HEK293 (cell line): ENCODE results near the gene FOXC2.

Experiments
- CTCF ChIA-PET: fragments of 350-600 bp; formaldehyde crosslinking; extraction: SDS; loops from one replicate; lab custom pipeline; 2021; ENCODE audit warnings: antibody characterized with exemption; lab: Yijun Ruan, JAX
- POLR2A ChIA-PET: fragments of 300-600 bp; formaldehyde crosslinking; extraction: SDS; loops from one replicate; lab custom pipeline; 2020; ENCODE audit warnings: antibody characterized with exemption, inconsistent platforms; lab: Yijun Ruan, JAX
- H3K27ac ChIP-seq: fragments of 200-500 bp; sonication (Bioruptor generic); 2 replicates; pipeline ENCODE4 v1.5.1; 2014; ENCODE audit warnings: low read depth, low read length, control low read depth, inconsistent platforms; ENCODE audit errors: extremely low read depth
- H3K36me3 ChIP-seq, 2 experiments: fragments of 200-500 bp in 1 of 2; sonication (Bioruptor generic) in 1 of 2; 1 replicate in 1 of 2; 2 replicates in 1 of 2; pipeline ENCODE4 v1.5.1; 2014 to 2017; ENCODE audit warnings: inconsistent platforms in 2 of 2, low read length in 2 of 2; ENCODE audit not compliant: control insufficient read depth in 2 of 2, insufficient read depth in 1 of 2
- H3K4me1 ChIP-seq: fragments of 200-500 bp; sonication (Bioruptor generic); 2 replicates; pipeline ENCODE4 v1.5.1; 2014; ENCODE audit warnings: mild to moderate bottlenecking, low read length, inconsistent platforms; ENCODE audit not compliant: control insufficient read depth, insufficient read depth
- H3K4me3 ChIP-seq: 2 replicates; pipeline ENCODE4 v1.5.1; 2011; ENCODE audit warnings: low read depth, mild to moderate bottlenecking, control low read depth, low read length, moderate library complexity
- H3K9me3 ChIP-seq: fragments of 200-500 bp; sonication (Bioruptor generic); 2 replicates; pipeline ENCODE4 v1.5.1; 2014; ENCODE audit warnings: low read depth, low read length, inconsistent platforms; ENCODE audit not compliant: control insufficient read depth, insufficient read depth
- EGR2 ChIP-seq: fragments of 450-650 bp; formaldehyde crosslinking; IDR thresholded peaks from 2 replicates; pipeline ENCODE4 v1.5.1; 2016; ENCODE audit warnings: low read depth, missing biosample characterization, missing genetic modification characterization
- FEZF1 ChIP-seq: fragments of 450-650 bp; formaldehyde crosslinking; IDR thresholded peaks from 2 replicates; pipeline ENCODE4 v1.5.1; 2016; ENCODE audit warnings: missing biosample characterization, missing genetic modification characterization
- GFI1B ChIP-seq: fragments of 450-650 bp; formaldehyde crosslinking; IDR thresholded peaks from 2 replicates; pipeline ENCODE4 v1.5.1; 2016; ENCODE audit warnings: missing biosample characterization, missing genetic modification characterization
- GLIS1 ChIP-seq: fragments of 450-650 bp; formaldehyde crosslinking; IDR thresholded peaks from 2 replicates; pipeline ENCODE4 v1.5.1; 2016; ENCODE audit warnings: missing biosample characterization, missing genetic modification characterization
- HOXC10 ChIP-seq: sonication (generic); formaldehyde crosslinking; IDR thresholded peaks from 2 replicates; pipeline ENCODE4 v1.8.1; 2023; ENCODE audit warnings: mild to moderate bottlenecking, missing genetic modification reagents
- MEIS1 ChIP-seq: sonication (generic); formaldehyde crosslinking; IDR thresholded peaks from 2 replicates; pipeline ENCODE4 v1.8.1; 2022; ENCODE audit warnings: missing genetic modification reagents, mild to moderate bottlenecking, borderline replicate concordance
- PRDM1 ChIP-seq: fragments of 450-650 bp; formaldehyde crosslinking; IDR thresholded peaks from 2 replicates; pipeline ENCODE4; 2016; ENCODE audit warnings: missing biosample characterization, missing genetic modification characterization
- ZBTB11 ChIP-seq: fragments of 450-650 bp; formaldehyde crosslinking; conservative IDR thresholded peaks from 2 replicates; pipeline ENCODE4 v1.5.1; 2016; ENCODE audit warnings: low read depth, missing biosample characterization, missing genetic modification characterization
- ZFP69B ChIP-seq: fragments of 450-650 bp; formaldehyde crosslinking; IDR thresholded peaks from 2 replicates; pipeline ENCODE4 v1.5.1; 2016; ENCODE audit warnings: missing biosample characterization, missing genetic modification characterization
- ZIC2 ChIP-seq: fragments of 450-650 bp; formaldehyde crosslinking; IDR thresholded peaks from 2 replicates; pipeline ENCODE4 v1.5.1; 2016; ENCODE audit warnings: missing biosample characterization, missing genetic modification characterization
- ZNF114 ChIP-seq: fragments of 450-650 bp; formaldehyde crosslinking; IDR thresholded peaks from 2 replicates; pipeline ENCODE4 v1.5.0; 2017; ENCODE audit warnings: missing biosample characterization, missing genetic modification characterization
- ZNF121 ChIP-seq: fragments of 450-650 bp; formaldehyde crosslinking; IDR thresholded peaks from 2 replicates; pipeline ENCODE4 v1.5.1; 2016; ENCODE audit warnings: missing biosample characterization, missing genetic modification characterization
- ZNF132 ChIP-seq: fragments of 450-650 bp; formaldehyde crosslinking; IDR thresholded peaks from 2 replicates; pipeline ENCODE4 v1.5.1; 2017; ENCODE audit warnings: missing biosample characterization, missing genetic modification characterization, borderline replicate concordance
- ZNF223 ChIP-seq: fragments of 450-650 bp; formaldehyde crosslinking; IDR thresholded peaks from 2 replicates; pipeline ENCODE4 v1.5.1; 2016; ENCODE audit warnings: missing biosample characterization, missing genetic modification characterization
- ZNF449 ChIP-seq: fragments of 450-650 bp; formaldehyde crosslinking; IDR thresholded peaks from 2 replicates; pipeline ENCODE4 v1.5.1; 2017; ENCODE audit warnings: missing biosample characterization, mild to moderate bottlenecking, missing genetic modification characterization, moderate library complexity
- ZNF501 ChIP-seq: fragments of 450-650 bp; formaldehyde crosslinking; IDR thresholded peaks from 2 replicates; pipeline ENCODE4 v1.5.1; 2016; ENCODE audit warnings: missing biosample characterization, missing genetic modification characterization
- ZNF521 ChIP-seq: fragments of 450-650 bp; formaldehyde crosslinking; IDR thresholded peaks from 2 replicates; pipeline ENCODE4 v1.5.1; 2017; ENCODE audit warnings: missing biosample characterization, mild to moderate bottlenecking, missing genetic modification characterization
- ZNF596 ChIP-seq: fragments of 450-650 bp; IDR thresholded peaks from 2 replicates; pipeline ENCODE4 v1.5.0; 2018; ENCODE audit warnings: missing biosample characterization, mild to moderate bottlenecking, missing genetic modification characterization, moderate library complexity
- ZNF629 ChIP-seq: fragments of 450-650 bp; formaldehyde crosslinking; IDR thresholded peaks from 2 replicates; pipeline ENCODE4 v1.5.1; 2017; ENCODE audit warnings: missing biosample characterization, missing genetic modification characterization
- ZNF670 ChIP-seq: fragments of 450-650 bp; formaldehyde crosslinking; IDR thresholded peaks from 2 replicates; pipeline ENCODE4 v1.5.1; 2016; ENCODE audit warnings: missing biosample characterization, missing genetic modification characterization, low read depth
- ZNF747 ChIP-seq: fragments of 450-650 bp; formaldehyde crosslinking; IDR thresholded peaks from 2 replicates; pipeline ENCODE4 v1.5.1; 2016; ENCODE audit warnings: missing biosample characterization, missing genetic modification characterization
- ZNF76 ChIP-seq: fragments of 450-650 bp; formaldehyde crosslinking; IDR thresholded peaks from 2 replicates; pipeline ENCODE4; 2016; ENCODE audit warnings: low read depth, missing biosample characterization, missing genetic modification characterization, borderline replicate concordance
- ZNF830 ChIP-seq: fragments of 450-650 bp; IDR thresholded peaks from 2 replicates; pipeline ENCODE4 v1.5.0; 2018; ENCODE audit warnings: missing biosample characterization, missing genetic modification characterization, low read depth, mild to moderate bottlenecking, moderate library complexity
- ZSCAN18 ChIP-seq: fragments of 450-650 bp; formaldehyde crosslinking; IDR thresholded peaks from 2 replicates; pipeline ENCODE4 v1.5.1; 2016; ENCODE audit warnings: missing biosample characterization, missing genetic modification characterization
- ZSCAN30 ChIP-seq: fragments of 450-650 bp; IDR thresholded peaks from 2 replicates; pipeline ENCODE4 v1.5.1; 2018; ENCODE audit warnings: missing biosample characterization, mild to moderate bottlenecking, missing genetic modification characterization, moderate library complexity
- ZSCAN4 ChIP-seq: fragments of 450-650 bp; formaldehyde crosslinking; IDR thresholded peaks from 2 replicates; pipeline ENCODE4 v1.5.1; 2017; ENCODE audit warnings: missing biosample characterization, missing genetic modification characterization

Gene FOXC2

GRCh38 chr16:86521236-86522197 lies 45.1 kb upstream of the FOXC2 start (continued):
- no peak for TF ChIP-seq ZNF449 (tag by site-specific recombination)
- TF ChIP-seq ZNF670 (tag by site-specific recombination), result no peak
- no peak for TF ChIP-seq MEIS1 (CRISPR knock-in tag)
- no peak for TF ChIP-seq ZNF521 (tag by site-specific recombination)
- TF ChIP-seq ZNF596, result no peak

GRCh38 chr16:86522634-86523033 lies 44.0 kb upstream of the FOXC2 start:
- POLR2A ChIA-PET, result no interaction called here
- H3K9me3 ChIP-seq, result no peaks in the 10 kb centered on the region
- CTCF ChIA-PET, result interaction anchor here (0.6 to 1.2 kb wide), 3 partner anchors 270 to 449 kb away, joined by 3 to 4 read pairs (median 3); no protein-coding TSS in a partner anchor
- H3K36me3 ChIP-seq, result no peaks in the 10 kb centered on the region
- H3K4me3 ChIP-seq, result no peak overlapping the region
- H3K27ac ChIP-seq, result no peak overlapping the region
- TF ChIP-seq ZSCAN30, result no peak
- no peak for TF ChIP-seq FEZF1
- TF ChIP-seq ZNF747 (tag by site-specific recombination), result no peak
- no peak for TF ChIP-seq HOXC10 (CRISPR knock-in tag)
- no peak for TF ChIP-seq ZFP69B (tag by site-specific recombination)
- TF ChIP-seq PRDM1, result no peak
- no peak for TF ChIP-seq ZNF629 (tag by site-specific recombination)
- TF ChIP-seq, all 188 proteins: peak for 0
- no peaks in the 10 kb centered on the region for H3K4me1 ChIP-seq

GRCh38 chr16:86523166-86523740 lies 43.4 kb upstream of the FOXC2 start:
- ChIA-PET CTCF (interaction anchor here (0.9 to 1.2 kb wide), 2 partner anchors 271 to 450 kb away, joined by 3 to 4 read pairs; no protein-coding TSS in a partner anchor), POLR2A (no interaction called here)
- Histone ChIP-seq H3K9me3 (no peaks in the 10 kb centered on the region), H3K4me1 (no peaks in the 10 kb centered on the region), H3K27ac (no peak overlapping the region), H3K36me3 (no peaks in the 10 kb centered on the region), H3K4me3 (no peak overlapping the region)
- TF ChIP-seq ZSCAN4 (tag by site-specific recombination) (no peak), GLIS1 (tag by site-specific recombination) (no peak), ZBTB11 (tag by site-specific recombination) (no peak), ZNF670 (tag by site-specific recombination) (no peak), ZSCAN18 (tag by site-specific recombination) (no peak), EGR2 (tag by site-specific recombination) (no peak), ZNF114 (tag by site-specific recombination) (no peak), ZNF121 (no peak), ZNF223 (no peak), ZNF830 (tag by site-specific recombination) (no peak), GFI1B (tag by site-specific recombination) (no peak), ZNF132 (tag by site-specific recombination) (no peak), ZNF76 (tag by site-specific recombination) (no peak), ZIC2 (tag by site-specific recombination) (no peak), ZNF501 (no peak)
